Right atrium auricular region (tissue), 2 donors: ENCODE data around the gene GRN. TPM values are rescaled to one million over a fixed set of nuclear protein-coding genes. Genes with fewer than 3 reads are reported as not detected.

Source experiments
- DNase-seq: peaks from one replicate; pipeline ENCODE4 v3.0.0-alpha.2; 2019; ENCODE audit warnings: low spot score
- H3K27ac ChIP-seq, 2 donors: fragments of 200-600 bp; sonication (generic); 1 replicate in 1 of 2; 2 replicates in 1 of 2; pipeline ENCODE4 v1.5.1; 2016 to 2019
- H3K27me3 ChIP-seq, 2 donors: fragments of 200-600 bp; sonication (generic); one replicate each; pipeline versions ENCODE4 v1.5.1 to v1.6.0; 2017 to 2019
- H3K36me3 ChIP-seq: fragments of 200-600 bp; sonication (generic); one replicate; pipeline ENCODE4 v1.5.1; 2016
- H3K4me1 ChIP-seq, 2 donors: fragments of 200-600 bp; sonication (generic); one replicate each; pipeline versions ENCODE4 v1.5.1 to v1.6.0; 2017 to 2019
- H3K4me3 ChIP-seq, 2 donors: fragments of 200-600 bp; sonication (generic); 1 replicate in 1 of 2; 2 replicates in 1 of 2; pipeline ENCODE4 v1.5.1; 2017 to 2019; ENCODE audit warnings: mild to moderate bottlenecking in 1 of 2, moderate library complexity in 1 of 2
- H3K9me3 ChIP-seq, 2 donors: fragments of 200-600 bp; sonication (generic); one replicate each; pipeline ENCODE4 v1.5.1; 2019
- CTCF ChIP-seq, 2 donors: fragments of 200-600 bp; sonication (generic); IDR thresholded peaks; one replicate each; pipeline ENCODE4 v1.5.1; 2019; ENCODE audit warnings: antibody characterized with exemption in 2 of 2
- total RNA-seq, 2 donors: library from RNA; depleted of rRNA; stranded (reverse); fragments of >200 nt; gene quantifications; one replicate each; pipeline ENCODE4 v1.1.0, GENCODE V29; 2016

Gene GRN
- total RNA-seq, 2 donors from 2014 or later: 258 to 290 TPM

DNA sequence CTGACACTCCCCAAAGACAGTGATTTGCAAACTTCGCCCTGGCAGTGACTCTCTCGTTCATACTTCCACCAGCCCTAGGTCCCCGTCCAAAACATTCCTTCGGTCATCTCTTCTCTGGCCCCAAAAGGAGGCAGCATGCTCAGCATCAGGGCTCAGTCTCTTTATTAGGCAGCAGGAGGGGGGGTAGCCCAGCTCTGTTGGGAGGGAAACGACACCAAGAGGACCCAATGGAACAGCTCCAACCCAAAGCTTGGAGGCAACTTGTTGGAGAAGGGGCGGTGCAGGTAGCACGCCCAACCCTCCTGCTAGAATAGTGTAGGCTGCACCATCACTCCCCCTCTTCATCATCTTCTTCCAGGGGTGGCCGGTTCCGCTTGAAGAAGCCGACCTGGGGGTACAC, 26.9 kb downstream of the GRN start:
- no peak for TF ChIP-seq CTCF (IDR thresholded peaks at IDR 0.05)
- Histone ChIP-seq H3K36me3 (no peaks in the 10 kb centered on the region), H3K27me3 (no peaks in the 10 kb centered on the region), H3K27ac (no peak overlapping the region), H3K4me3 (no peak overlapping the region), H3K4me1 (peaks cover 0 to 26% of the 10 kb centered on the region in 2 donors), H3K9me3 (no peaks in the 10 kb centered on the region)
- no peak for DNase-seq

DNA sequence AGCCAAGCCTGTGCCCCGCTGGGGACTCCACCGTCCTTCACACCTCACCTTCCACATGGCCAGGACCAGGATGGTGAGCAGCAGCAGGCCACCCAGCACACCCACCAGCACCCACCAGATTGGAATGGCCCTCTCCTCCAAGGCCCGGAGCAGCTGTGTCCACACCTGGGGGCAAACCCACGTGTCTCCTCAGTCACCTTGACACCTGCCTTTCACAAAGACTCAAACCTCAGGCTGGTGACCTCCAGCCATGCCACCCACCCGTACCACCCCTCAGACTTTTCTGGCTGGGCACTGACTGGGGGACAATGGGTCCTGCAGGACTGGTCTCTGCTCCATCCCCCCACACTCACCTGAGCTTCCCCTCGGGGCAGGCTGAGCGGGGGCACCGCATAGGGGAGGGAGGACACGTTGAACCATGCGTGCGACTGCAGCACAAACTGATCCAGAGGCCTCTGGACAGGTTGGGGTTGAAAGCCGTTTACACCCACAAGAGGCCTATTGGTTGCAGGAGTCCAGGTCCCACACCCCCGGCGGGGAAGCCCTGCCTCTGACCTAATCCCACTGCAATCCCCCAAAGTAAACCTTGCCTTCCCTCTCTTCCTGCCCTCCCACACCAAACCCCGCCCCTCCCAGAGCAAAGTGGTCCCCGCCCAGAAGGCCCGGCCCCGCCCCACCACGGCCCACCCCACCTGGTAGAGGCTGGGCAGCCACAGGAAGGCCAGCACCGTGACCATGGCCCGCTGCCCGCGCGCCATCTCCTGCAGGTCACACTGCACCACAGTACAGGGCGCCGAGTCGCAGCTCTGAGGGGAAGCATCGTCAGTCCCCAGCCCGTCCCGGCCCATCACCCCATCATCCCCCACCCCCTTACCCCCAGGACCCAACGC, 29.4 kb downstream of the GRN start:
- H3K4me3 ChIP-seq: no peak overlapping the region
- H3K9me3 ChIP-seq: no peaks in the 10 kb centered on the region
- TF ChIP-seq CTCF (IDR thresholded peaks at IDR 0.05): no peak
- no peak for DNase-seq
- H3K27ac ChIP-seq: no peak overlapping the region
- H3K4me1 ChIP-seq: peaks cover 0 to 26% of the 10 kb centered on the region in 2 donors
- no peaks in the 10 kb centered on the region for H3K27me3 ChIP-seq
- no peaks in the 10 kb centered on the region for H3K36me3 ChIP-seq

DNA sequence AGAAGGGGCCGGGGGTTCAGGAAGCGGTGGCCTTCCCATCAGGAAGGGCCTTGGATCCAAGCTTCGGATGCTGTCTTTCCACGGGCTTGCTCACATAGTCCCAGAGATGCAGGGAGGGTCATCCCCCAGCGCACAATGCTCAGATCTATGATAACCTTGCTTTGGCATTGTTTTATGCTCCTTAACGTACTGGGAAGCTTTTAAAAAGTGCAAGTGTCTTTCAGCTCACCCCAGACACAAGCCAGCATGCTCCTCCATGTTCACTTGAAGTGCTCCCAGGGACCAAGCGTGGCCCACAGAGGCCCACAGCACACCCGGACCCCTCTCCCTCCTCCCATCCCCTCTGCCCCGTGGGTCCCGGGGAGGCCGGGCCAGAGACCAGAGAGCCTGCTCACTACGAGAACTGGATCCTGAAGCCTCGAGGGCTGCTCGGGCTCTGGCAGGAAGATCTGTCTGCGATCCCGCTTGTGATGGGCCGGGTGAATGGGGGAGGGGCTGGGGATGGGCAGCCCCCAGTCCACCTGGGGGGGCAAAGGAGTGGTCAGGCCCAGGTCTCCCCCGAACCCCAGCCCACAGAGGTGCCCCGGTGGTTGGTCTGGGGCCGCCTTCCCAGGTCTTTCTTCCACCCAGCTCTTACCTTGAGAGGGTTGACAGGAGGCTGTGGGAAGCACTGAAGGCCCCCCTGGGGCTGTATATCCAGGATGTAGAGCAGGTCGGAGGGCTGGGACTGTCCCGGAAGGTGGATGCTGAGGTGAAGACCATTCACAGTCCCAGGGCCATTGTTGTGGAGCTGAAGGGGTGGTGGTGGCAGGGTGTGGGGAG, 30.3 kb downstream of the GRN start:
- peaks cover 0 to 26% of the 10 kb centered on the region in 2 donors for H3K4me1 ChIP-seq
- TF ChIP-seq CTCF (IDR thresholded peaks at IDR 0.05): no peak
- no peak for DNase-seq
- H3K36me3 ChIP-seq: no peaks in the 10 kb centered on the region
- no peak overlapping the region for H3K27ac ChIP-seq
- no peaks in the 10 kb centered on the region for H3K9me3 ChIP-seq
- H3K27me3 ChIP-seq: no peaks in the 10 kb centered on the region
- no peak overlapping the region for H3K4me3 ChIP-seq

- H3K36me3 ChIP-seq: no peaks in the 10 kb centered on the region
- peak; percentile 32 to 58 for TF ChIP-seq CTCF (IDR thresholded peaks at IDR 0.05)
- H3K4me1 ChIP-seq: peaks cover 0 to 26% of the 10 kb centered on the region in 2 donors
- no peak for DNase-seq
- no peak overlapping the region for H3K27ac ChIP-seq
- no peaks in the 10 kb centered on the region for H3K27me3 ChIP-seq
- no peak overlapping the region for H3K4me3 ChIP-seq
- H3K9me3 ChIP-seq: no peaks in the 10 kb centered on the region
Observed at GRCh38 chr17:44376124-44376523, 31.0 kb downstream of the GRN start.

DNA sequence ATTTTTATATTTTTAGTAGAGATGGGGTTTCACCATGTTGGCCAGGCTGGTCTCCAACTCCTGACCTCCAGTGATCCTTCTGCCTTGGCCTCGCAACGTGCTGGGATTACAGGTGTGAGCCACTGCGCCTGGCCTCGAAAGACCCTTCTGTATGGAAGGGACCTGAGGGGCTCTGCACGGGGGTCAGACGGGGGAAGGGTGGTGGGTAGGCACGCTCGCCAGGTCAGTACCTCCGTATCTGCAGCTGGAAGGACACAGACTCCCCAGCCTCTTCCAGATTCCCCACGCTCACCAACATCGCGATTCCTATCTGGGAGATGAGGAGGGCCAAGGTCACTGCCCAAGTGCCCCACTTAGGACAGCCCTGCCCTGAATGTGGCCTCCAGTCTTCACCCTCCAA, 31.7 kb downstream of the GRN start:
- no peak overlapping the region for H3K4me3 ChIP-seq
- no peak overlapping the region for H3K27ac ChIP-seq
- peaks cover 0 to 26% of the 10 kb centered on the region in 2 donors for H3K4me1 ChIP-seq
- no peaks in the 10 kb centered on the region for H3K36me3 ChIP-seq
- no peak for DNase-seq
- no peaks in the 10 kb centered on the region for H3K9me3 ChIP-seq
- no peaks in the 10 kb centered on the region for H3K27me3 ChIP-seq
- TF ChIP-seq CTCF (IDR thresholded peaks at IDR 0.05): no peak
